Activated CD8-positive, alpha-beta memory T cell treated with anti-CD3 and anti-CD28 coated beads, Interleukin-2, amount 50 U/mL, for 24 hours (primary cell): ENCODE results near the gene ENTPD8.

Experiments used
- DNase-seq: peaks from one replicate; pipeline ENCODE4 v3.0.0-alpha.2; 2020; ENCODE audit errors: extremely low read depth

Gene ENTPD8

DNA sequence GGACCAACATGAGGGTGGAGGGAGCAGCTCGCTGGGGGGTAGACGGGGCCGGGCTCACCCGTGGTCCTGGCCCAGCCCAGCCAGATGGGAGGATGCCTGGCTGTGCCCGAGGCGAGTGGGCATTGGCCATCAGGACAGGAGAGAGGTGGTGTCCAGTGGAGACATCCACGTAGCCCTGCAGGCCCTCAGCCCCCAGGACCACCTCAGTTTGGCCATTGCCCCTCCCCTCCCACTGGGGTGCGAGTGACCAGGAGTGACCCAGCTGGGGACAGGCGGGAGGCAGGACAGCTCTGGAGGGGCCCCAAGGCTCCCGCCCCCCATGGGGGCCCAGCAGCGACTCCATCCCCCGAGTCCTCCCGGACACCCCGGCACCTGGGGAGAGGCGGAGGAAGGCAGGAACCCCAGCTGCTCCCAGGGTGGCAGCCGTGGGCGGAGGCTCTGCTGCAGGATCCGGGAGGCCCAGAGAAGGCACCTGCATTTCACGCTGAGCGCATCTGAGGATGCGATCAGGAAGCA lies 9.7 kb downstream of the ENTPD8 start:
- no peak for DNase-seq

DNA sequence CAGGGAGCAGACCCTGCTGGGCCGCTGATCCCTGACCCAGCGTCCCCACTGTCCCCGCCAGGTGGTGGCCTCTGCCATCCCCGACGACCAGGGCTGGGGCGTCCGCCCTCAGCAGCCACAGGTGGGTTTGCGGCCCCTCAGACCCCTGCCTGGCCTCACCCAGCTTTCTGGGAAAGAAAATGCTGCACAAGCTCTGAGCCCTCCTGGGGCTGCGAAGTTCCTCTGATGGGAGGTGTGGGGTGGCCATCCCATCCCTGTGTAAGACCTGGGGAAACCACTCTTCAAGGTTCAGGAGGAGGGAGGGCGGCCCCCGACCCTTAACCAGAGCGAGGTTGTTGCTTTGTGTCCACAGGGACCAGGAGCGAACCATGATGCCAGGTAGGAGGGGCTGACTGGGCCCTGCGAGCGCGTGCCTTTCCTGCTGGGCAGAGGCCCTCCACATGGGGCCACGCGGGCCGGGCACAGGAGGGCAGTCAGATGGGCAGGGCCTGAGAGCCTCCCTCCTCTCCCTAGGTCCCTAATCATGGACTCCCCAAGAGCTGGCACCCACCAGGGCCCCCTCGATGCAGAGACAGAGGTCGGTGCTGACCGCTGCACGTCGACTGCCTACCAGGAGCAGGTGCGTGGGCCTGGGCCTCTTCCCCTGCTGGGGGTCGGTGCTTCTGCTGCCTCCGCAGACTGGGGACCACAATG lies 10.3 kb downstream of the ENTPD8 start:
- DNase-seq, result no peak

GRCh38 chr9:137429974-137430722 lies 11.0 kb downstream of the ENTPD8 start:
- no peak for DNase-seq

- no peak for DNase-seq
These were observed 11.6 kb downstream of the ENTPD8 start for GRCh38 chr9:137429546-137429890.

DNA sequence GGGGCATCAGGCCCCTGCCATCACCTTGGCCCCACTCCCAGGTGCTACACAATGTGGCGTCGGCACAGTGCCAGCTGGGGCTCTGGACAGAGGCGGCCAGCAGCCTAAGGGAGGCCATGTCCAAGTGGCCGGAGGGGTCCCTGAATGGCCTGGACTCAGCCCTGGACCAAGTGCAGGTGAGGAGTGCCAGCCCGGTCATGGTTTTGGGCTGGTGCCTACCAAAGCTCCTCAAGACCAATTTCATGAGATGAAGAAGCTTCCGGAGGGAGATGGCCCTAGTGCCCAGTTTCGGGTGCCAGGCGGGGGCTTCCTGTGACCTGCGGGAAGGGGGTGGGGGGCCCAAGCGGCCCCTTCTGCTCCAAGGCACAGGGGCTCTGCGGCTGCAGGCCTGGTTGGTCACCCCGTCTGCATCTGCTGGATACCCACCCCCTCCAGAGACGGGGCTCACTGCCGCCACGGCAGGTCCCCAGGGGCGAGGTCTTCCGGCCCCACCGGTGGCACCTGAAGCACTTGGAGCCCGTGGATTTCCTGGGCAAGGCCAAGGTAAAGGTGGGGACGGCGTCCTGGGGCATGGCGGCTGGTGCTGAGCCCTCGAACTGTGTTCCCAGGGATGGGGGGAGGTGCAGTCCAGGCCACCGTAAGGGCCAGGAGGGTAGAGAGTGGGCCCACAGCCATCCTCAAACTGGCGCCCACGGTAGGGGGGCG lies 12.2 kb downstream of the ENTPD8 start:
- no peak for DNase-seq

DNA sequence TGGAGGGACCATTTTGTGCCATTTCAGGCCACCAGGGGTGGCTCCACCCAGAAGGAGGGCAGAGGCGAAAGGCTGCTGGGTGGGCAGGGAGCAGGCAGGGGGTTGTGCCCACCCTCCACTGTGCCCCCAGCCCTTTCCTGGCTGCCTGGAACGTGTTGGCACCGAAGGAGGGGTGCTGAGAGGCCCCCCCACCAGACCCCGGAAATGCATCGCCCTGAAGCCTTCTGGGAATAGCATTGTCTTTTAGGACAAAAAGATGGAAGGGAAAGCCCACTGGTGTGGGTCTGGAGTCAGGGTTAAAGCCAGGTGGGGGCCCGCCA lies 12.9 kb downstream of the ENTPD8 start:
- DNase-seq, result no peak

DNA sequence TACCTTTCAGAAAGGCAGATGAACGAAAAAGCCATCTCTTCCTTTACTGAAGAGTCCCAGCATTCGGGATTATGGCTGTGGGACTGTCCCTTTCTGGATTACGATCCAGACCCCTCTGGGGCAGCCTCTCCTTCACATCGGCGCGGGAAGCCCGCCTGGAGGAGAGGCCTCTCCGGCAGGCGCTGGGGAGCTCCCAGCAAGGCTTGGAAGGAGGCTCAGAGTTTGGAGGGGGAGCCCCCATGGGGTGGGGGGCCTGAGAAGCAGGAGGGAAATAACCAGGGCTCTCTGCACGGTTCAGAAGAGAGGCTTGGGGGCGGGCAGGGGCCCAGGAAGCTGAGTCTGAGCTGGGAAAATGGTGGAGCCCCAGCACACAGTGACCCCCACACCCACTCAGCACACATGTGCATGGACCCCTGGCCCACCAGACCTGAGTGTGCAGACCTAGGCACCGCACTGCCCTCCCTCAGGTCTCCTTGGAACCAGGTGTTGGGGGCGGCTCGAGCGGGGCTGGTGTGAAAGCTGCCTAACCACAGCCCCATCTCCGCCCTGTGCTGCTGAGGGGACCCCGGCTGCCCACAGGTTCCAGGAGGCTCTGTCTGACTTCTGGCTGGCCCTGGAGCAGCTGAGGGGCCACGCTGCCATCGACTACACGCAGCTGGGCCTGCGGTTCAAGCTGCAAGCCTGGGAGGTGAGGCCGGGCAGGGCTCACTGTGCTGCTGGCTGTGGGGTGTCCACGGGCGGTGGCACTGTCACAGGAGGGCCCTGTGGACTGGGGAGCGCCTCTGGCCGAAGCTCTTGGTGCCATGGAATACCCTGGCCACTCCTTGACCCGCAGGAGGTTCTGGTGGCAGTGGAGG lies 13.5 kb downstream of the ENTPD8 start:
- no peak for DNase-seq

- DNase-seq, result no peak
These were observed 15.0 kb downstream of the ENTPD8 start for GRCh38 chr9:137426018-137426681.

DNA sequence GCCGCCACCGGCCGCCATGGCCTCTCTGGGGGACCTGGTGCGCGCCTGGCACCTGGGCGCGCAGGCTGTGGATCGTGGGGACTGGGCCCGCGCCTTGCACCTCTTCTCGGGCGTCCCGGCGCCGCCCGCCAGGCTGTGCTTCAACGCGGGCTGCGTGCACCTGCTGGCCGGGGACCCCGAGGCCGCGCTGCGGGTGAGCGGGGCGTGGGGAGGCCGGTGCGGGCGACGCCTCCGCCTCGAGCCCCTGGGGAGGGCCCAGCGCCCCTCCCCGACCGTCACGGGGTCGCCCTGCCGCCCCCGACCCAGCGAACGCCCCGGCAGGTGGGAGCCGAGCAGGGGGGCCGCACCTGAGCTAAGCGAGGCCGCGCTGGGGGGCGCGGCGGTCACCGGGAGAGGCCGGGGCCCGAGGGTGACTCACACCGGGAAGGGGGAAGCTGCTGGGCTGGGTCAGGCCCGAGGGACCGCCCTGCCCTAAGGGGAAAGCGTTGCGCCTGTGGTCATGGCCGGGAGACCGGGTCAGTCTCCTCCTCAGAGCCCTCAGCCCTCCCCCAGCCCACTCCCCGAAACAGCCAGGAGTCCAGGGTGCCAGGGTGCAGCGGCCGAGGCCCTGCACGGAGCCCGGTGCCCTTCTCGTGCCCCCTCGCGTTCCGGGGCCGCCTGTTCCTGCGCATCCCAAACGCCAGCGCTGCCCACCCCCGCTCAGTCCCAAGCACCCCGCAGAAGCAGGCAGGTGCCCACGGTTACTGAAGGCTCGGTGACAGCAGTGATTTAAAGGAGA lies 17.5 kb downstream of the ENTPD8 start:
- no peak for DNase-seq

- peak; percentile 85 for DNase-seq
These were observed 18.3 kb downstream of the ENTPD8 start, which contains the start of the genes EXD3 and NOXA1 for GRCh38 chr9:137422604-137423513. Gene EXD3, minus strand, starts transcription at chr9:137423162. Its CDS starts 27,805 bp downstream, at chr9:137395357. Gene NOXA1, plus strand, starts transcription at chr9:137423393. Its CDS starts 137 bp downstream, at chr9:137423530.

GRCh38 chr9:137421838-137422603 lies 19.1 kb downstream of the ENTPD8 start:
- no peak for DNase-seq

DNA sequence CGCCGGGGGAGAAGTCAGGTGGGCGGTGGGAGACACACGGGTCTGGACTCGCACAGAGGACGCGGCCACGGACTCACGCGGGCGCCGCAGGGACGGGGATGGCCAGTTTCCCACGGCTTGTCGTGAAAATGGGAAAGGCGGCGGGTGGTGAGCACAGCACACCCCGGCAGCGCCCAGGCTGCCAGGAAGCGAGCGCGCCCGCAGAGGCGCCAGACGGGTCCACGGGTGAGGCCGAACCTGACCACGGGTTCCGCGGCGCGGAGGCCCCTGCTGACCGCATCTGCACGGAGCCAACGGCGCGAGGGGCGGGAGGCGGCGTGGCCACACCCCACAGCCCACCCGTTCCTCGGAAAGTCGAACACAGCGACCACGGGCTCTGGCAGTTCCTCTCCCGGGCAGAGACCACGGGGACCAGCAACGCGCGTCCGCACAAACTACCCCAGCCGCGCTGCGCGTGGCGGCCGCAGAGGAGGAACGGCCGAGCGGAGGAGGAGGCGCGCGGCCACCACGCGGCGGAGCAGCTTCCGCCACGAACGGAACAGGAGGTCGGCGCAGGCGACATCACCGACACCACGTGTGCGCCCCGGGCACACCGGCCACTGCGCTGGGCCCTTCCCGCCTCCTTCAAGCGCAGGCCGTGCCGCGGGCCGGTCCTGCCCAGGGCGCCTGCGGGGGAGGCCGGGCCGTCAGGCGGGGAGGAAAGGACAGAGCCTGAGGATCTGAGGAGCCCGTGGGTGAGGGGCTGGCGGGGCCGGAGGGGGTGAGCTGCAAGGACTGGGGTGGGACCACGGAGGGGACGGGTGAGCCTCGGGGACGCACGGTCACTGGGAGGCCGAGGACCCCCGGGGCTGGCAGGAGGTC lies 23.8 kb downstream of the ENTPD8 start:
- DNase-seq, result no peak

GRCh38 chr9:137416563-137417151 lies 24.5 kb downstream of the ENTPD8 start:
- no peak for DNase-seq

DNA sequence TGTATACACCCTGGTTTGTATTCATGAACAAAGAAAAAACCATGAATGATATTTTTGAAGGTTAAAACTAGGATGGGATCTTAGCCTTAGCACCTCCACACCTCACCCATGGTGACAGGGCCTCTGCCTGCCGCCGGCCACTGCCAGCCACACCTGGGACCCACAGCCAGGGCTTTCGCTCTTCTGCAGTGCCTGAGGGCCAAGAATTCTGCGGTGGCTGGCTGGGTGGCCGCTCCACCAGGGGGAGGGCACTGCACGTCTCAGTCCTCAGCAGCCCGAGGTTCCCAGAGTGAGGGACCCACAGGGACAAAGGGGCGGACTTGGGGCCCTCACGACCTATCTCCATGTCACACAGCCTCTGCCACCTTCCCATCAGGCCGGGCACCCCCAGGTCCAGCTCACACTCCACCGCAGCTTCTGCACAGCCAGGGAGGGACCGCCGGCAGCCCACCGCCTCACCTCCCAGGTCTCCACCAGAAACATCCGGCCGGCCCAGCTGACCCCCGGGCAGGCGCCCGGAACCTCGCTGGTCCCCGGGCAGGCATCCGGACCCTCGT lies 25.1 kb downstream of the ENTPD8 start:
- no peak for DNase-seq

DNA sequence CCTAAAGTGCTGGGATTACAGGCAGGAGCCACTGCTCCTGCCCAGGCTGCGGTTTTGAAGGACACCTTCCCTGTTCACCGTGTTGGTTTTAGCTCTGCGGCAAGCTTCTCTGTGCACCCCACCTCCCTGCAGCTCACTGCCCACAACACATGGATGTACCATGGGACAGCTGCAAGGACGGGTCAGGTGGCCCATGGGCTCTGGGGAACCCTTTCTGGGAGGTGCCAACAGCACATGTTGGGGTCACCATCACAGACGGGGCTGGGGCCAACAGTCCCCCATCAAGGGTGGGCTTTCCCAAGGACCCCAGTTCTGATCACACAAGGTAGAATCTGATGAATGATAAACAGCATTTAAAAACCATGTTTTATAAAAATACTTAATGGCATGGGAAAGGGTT lies 25.7 kb downstream of the ENTPD8 start:
- DNase-seq, result no peak

DNA sequence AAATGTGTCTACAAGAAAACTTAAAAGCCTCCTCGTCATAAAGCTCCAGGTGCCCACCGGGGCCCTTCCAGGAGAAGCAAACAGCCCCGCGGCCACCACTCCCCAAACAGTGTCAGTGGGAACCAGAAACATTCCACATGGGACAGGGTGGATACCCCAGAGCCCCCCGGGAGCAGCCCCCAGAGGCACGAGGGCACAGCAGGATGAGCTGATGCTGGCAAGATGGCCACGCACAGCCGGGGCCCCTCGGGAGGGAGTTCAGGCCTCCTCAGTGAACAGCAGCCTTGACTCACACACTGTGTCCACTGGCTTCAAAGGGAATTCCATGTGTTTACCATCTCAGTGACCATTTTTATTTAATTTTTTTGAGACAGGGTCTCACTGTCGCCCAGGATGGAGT lies 28.7 kb downstream of the ENTPD8 start:
- DNase-seq, result no peak
